ENCODE data around the gene CCL19. TPM values are rescaled to one million over a fixed set of nuclear protein-coding genes. Genes with fewer than 3 reads are reported as not detected.

CCL19 gene
- total and polyA plus RNA-seq, 2 donors (not counting 3 experiments of a cell fraction or from before 2014, with no cell fraction given): not detected

DNA sequence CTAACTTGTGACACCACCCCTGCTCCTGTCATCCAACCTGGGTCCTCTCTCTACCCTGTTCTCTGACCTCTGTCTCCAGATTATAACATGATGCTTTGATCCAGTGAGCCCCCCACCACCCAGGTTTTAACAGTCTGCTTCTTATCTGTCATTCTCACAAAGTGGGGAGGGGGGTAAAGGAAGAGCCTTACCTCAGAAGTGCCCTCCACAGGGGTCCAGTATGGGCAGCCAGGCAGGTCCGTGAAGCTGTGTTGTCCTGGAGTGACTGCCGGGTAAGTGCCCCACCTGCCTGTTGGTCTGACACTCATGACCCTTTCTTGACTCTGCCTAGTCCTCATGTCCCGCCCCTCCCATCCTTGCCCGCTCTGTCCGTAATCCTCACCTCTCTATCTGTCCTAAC is 35.7 kb downstream of the CCL19 start:
- H3K27ac ChIP-seq (ENCODE audit: insufficient read depth, low read depth, low read length): no peak overlapping the region
- intact Hi-C loops (cut with micrococcal nuclease): no loop called here
- no peak overlapping the region for H3K4me3 ChIP-seq (replicated peaks in 1 of 3; ENCODE audit: insufficient read depth in 1 of 3, low read depth in 1 of 3, low read length in 3 of 3)
- ChIA-PET CTCF (interaction anchor here (0.9 kb wide), 1 partner anchor 48 kb away, joined by 3 read pairs; no protein-coding TSS in a partner anchor), POLR2A (no interaction called here)
- FAIRE-seq (no peak), DNase-seq (ENCODE audit: low read depth, low spot score) (no peak)
- no peaks in the 10 kb centered on the region for H3K36me3 ChIP-seq (ENCODE audit: control insufficient read depth in 2 of 2, extremely low read depth in 1 of 2, insufficient read depth in 2 of 2, low read length in 2 of 2)
- H3K79me2 ChIP-seq (ENCODE audit: control insufficient read depth, insufficient read depth, low read length): no peaks in the 10 kb centered on the region
- dilution Hi-C loops (cut with MboI; ENCODE audit: extremely low pct_ligation_motif_present, low sequenced_read_pairs): no loop called here
- H3K4me1 ChIP-seq (ENCODE audit: control insufficient read depth, extremely low read depth, insufficient read depth, low read length): peaks cover 23% of the 10 kb centered on the region
- H4K20me1 ChIP-seq (replicated peaks; ENCODE audit: control insufficient read depth, extremely low read depth, insufficient read depth, low read length): no peaks in the 10 kb centered on the region
- no peak overlapping the region for H2AFZ ChIP-seq (ENCODE audit: low read depth, low read length)
- BruUV-seq (replicated peaks): no TSS peak
- TF ChIP-seq, protein P1, sequence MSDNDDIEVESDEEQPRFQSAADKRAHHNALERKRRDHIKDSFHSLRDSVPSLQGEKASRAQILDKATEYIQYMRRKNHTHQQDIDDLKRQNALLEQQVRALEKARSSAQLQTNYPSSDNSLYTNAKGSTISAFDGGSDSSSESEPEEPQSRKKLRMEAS (IDR thresholded peaks at IDR 0.05; ENCODE audit: insufficient read depth, insufficient read length): no peak
- TF ChIP-seq POLR2AphosphoS5 (IDR thresholded peaks at IDR 0.05; ENCODE audit: insufficient read depth, low read depth, low read length) (no peak), FOS (IDR thresholded peaks at IDR 0.05; ENCODE audit: borderline replicate concordance, insufficient read depth, low read length) (no peak), MYC (IDR thresholded peaks at IDR 0.05; ENCODE audit: low read depth, low read length) (no peak), JUN (IDR thresholded peaks at IDR 0.05; ENCODE audit: borderline replicate concordance, insufficient read depth, insufficient read length, low read depth) (no peak), POLR2A (IDR thresholded peaks at IDR 0.05; ENCODE audit: low read depth, low read length) (no peak), EZH2 (IDR thresholded peaks at IDR 0.05; ENCODE audit: borderline replicate concordance, low read depth, low read length, severe bottlenecking) (no peak), GATA2 (IDR thresholded peaks at IDR 0.05; ENCODE audit: insufficient read depth, insufficient read length, low read depth, low read length) (no peak)
- TF ChIP-seq, protein P2, sequence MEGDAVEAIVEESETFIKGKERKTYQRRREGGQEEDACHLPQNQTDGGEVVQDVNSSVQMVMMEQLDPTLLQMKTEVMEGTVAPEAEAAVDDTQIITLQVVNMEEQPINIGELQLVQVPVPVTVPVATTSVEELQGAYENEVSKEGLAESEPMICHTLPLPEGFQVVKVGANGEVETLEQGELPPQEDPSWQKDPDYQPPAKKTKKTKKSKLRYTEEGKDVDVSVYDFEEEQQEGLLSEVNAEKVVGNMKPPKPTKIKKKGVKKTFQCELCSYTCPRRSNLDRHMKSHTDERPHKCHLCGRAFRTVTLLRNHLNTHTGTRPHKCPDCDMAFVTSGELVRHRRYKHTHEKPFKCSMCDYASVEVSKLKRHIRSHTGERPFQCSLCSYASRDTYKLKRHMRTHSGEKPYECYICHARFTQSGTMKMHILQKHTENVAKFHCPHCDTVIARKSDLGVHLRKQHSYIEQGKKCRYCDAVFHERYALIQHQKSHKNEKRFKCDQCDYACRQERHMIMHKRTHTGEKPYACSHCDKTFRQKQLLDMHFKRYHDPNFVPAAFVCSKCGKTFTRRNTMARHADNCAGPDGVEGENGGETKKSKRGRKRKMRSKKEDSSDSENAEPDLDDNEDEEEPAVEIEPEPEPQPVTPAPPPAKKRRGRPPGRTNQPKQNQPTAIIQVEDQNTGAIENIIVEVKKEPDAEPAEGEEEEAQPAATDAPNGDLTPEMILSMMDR (IDR thresholded peaks at IDR 0.05; ENCODE audit: extremely low read depth in 1 of 2, insufficient read depth in 1 of 2, low read depth in 1 of 2, low read length in 2 of 2): no peak
- H3K27me3 ChIP-seq (ENCODE audit: control insufficient read depth in 2 of 2, insufficient read depth in 2 of 2, low read length in 2 of 2): no peaks in the 10 kb centered on the region
- H3K9ac ChIP-seq (replicated peaks; ENCODE audit: extremely low read depth, insufficient read depth, low read length): no peak overlapping the region
- no peaks in the 10 kb centered on the region for H3K9me1 ChIP-seq (replicated peaks; ENCODE audit: control insufficient read depth, extremely low read depth, insufficient read depth, low read length)
- no peaks in the 10 kb centered on the region for H3K9me3 ChIP-seq (replicated peaks; ENCODE audit: control insufficient read depth, insufficient read depth, low read length)
- no peak overlapping the region for H3K4me2 ChIP-seq (ENCODE audit: insufficient read depth, low read length)

All from endothelial cell of umbilical vein (primary cell).